ENCODE results near the gene FNDC3B.

FNDC3B gene

DNA sequence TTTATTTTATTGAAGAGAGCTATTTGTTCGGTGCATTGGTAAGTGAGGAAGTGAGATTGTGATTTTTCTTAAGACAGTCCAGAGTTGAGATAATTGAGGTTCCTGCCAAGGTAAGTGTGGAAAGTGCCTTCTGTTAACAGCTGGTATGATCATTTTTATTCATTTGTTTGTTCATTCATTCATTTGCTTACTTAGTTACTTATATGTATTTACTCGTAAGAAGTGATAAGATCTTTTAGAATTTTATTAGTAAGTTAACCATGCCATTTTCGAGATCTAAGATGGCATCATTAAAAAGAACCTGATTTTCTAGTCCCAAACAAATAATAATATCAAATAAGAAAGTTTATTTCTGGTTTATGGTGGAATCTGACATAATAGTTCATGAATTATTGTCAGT, 258.9 kb downstream of the FNDC3B start:
- DNase-seq, result no peak

- no peak for DNase-seq
Measured at GRCh38 chr3:172300187-172300586, 260.8 kb downstream of the FNDC3B start.

GRCh38 chr3:172300862-172301261, 261.5 kb downstream of the FNDC3B start:
- no peak for DNase-seq

DNA sequence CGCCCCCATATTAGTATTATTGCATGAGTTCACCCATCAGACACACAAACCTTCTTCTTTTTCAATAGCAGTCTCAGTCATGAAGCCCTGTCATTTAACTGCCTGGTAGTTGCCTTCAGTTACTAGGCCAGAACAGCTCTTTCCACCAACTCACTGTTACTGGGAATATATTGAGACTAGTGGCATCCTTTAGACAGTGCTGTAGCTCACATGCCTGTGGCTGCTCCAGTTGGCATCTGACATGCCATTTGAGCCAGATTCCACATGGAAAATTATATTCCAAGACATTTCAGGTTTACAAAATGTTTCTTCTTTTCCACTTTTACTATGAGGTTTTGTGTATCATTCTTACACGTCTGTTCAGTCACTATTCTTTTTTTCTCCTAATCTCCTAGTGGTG, 262.8 kb downstream of the FNDC3B start:
- no peak for DNase-seq

- DNase-seq, result no peak
Measured at GRCh38 chr3:172303181-172303580, 263.8 kb downstream of the FNDC3B start.

- DNase-seq, result no peak
Measured at GRCh38 chr3:172303941-172304558, 264.7 kb downstream of the FNDC3B start.

GRCh38 chr3:172305552-172305951, 266.2 kb downstream of the FNDC3B start:
- DNase-seq, result no peak

DNA sequence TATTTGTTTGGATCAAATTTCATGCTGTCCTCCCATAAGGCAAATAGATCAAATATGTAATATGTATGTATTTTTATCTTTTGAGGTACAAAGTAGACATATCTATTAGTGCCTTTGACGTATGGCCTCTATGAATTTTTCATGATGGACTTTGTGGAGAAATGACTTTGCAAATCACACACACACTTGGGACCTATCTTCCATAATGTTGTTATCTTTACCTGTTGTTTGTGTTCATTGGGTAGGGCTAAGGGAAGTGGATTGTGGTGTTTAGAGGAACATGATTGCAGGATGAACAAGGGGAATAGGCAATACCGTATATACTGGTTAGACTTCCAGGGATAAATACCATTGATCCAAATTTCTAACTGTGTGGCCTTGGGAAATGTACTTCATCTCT, 266.6 kb downstream of the FNDC3B start:
- DNase-seq, result no peak

DNA sequence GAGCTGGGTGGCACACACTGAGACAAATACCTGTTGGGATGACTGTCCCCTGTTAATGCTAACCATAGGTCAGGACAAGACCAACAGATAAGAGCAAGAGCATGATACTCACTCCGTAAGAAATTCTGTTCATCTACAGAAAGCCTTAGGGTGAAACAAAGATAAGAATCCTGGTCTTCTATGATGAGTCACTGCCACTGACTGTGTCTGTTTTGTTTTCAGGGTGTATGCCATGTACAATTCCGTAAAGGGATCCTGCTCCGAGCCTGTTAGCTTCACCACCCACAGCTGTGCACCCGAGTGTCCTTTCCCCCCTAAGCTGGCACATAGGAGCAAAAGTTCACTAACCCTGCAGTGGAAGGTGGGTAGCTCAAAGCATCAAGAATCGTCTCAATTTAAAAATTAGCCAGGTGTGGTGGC, 267.8 kb downstream of the FNDC3B start:
- DNase-seq, result peak in 1 of 2 experiments; percentile 56

GRCh38 chr3:172309059-172309458, 269.7 kb downstream of the FNDC3B start:
- no peak for DNase-seq

- DNase-seq, result no peak
Measured at GRCh38 chr3:172309741-172310427, 270.5 kb downstream of the FNDC3B start.

DNA sequence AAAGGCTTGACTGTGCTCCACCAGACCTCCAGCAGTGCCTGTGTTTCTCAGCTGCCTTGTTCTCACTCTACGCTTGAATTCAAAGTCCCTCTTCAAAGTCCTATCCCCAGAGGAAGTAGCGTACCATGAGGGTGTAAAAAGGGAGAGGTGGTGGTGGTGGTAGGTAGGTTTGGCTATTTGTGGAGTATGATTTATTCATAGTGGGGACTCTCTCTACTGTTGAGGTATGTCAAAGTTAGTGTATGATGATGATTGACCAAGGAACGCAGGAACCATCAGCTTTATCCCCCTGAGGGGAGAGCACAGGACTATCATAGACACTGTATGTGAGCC, 271.0 kb downstream of the FNDC3B start:
- no peak for DNase-seq

DNA sequence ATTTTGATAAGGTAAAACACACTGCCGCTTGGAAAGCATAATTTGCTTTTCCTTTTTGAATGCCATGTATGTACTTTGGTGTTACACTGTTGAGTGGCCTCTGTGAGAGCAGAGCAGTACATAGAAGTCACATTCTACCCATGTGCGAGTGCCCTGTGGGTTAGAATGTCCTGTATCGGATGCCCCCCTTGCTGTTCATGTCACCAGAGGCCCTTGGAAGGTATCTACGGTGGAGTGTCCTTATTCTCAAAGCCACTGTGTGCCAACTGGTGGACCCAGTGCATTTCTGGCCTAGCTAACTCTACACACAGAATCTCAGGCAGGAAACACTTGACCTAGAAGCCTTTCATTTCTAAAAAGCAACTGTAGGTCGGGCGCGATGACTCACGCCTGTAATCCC, 271.8 kb downstream of the FNDC3B start:
- no peak for DNase-seq

- no peak for DNase-seq
Measured at GRCh38 chr3:172312001-172312400, 272.6 kb downstream of the FNDC3B start.

DNA sequence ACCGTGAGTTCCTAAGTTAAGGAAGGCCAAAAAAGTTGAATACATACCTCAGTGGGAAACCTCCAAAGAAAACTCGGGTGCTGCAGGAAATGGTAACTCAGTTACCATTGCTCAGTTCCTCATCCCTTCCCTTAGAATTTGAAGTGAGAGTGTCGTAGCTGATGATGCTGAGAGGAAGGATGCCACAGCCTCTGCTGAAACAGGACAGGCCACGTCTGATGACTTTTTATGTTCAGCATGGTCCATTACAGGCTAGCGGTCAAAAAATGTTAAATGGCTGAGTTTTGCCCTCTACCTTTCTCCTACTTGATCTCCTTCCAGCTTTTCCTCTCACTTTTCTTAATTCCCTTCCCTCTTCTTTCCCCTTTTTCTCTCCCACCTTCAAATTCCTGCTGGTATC, 273.3 kb downstream of the FNDC3B start:
- DNase-seq, result no peak

- DNase-seq, result no peak
Measured at GRCh38 chr3:172313671-172314070, 274.3 kb downstream of the FNDC3B start.

DNA sequence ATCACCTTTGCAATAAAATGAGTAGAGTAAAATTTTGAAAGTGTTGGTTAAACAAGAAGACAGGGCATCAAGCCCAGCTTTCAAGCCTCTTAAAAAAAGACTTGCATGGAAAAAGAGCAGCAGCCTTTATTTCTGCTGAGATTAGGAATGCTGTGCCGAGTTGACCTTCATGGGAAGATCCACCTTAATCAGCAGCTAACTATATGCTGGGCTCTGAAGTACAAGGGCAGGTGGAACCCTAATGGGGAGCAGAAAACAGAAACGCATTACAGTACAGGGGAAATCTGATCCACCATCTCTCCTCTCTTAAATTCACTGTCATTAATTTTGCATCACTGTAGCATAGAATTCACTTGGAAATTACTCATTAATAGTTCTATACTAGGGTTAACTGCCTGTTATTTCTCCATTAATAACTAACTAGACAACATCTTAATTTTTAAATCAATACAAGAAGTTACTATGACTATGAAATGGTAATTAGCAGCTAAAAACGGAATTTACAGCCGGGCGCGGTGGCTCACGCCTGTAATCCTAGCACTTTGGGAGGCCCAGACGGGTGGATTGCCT, 275.3 kb downstream of the FNDC3B start:
- no peak for DNase-seq

GRCh38 chr3:172315401-172316091, 276.2 kb downstream of the FNDC3B start:
- DNase-seq, result peak in 1 of 2 experiments; percentile 46

DNA sequence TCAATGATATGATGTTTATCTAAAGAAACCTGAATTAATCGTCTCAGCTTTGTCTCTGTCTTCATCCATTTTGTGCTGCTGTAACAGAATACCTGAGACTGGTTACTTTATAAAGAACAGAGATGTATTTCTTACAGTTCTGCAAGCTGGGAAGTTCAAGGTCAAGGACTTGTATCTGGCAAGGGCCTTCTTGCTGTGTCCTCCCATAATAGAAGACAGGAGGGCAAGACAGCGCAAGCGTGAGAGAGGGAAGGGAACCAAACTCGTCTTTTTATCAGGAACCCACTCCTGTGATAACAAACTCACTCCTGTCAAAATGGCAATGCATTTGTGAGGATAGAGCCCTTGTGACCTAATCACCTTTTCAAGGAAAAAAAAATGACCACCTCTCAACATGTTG, 277.4 kb downstream of the FNDC3B start:
- no peak for DNase-seq

DNA sequence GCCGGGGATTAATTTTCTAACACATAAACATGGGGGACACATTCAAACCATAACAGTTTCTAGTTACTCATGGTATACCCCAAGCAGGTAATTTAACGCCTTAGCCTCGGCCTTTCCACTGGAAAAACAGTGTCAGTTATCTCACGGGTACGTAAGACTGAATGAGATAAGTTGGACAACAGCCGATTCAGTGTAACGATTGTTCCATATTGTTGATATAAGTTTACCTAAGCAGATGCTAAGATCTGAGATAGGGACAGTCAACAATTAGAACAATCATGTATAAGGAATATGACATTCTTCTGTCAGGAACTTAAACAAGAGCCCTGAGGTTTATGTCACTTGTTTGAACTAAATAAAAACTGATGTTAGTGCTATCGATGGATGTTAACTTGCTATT, 278.1 kb downstream of the FNDC3B start:
- no peak for DNase-seq

DNA sequence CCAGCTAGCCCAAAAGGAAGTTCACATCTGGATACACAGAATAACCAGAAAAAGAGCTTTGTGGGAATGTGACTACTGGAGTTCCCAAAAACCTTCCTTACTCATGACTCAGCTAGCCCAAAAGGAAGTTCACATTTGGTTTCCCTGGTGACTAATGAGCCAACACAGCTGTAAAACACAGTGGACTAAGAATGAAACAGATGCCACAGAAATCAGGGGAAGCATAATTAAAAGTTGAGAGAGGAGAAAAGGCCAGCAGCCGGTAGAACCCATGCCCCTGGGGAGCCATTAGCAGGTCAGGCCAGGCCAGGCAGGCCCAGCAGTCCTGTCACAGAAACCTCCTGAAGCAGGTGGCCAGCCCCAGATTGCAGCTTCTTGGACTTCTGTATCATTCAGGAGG, 278.6 kb downstream of the FNDC3B start:
- DNase-seq, result peak; percentile 43 to 93

DNA sequence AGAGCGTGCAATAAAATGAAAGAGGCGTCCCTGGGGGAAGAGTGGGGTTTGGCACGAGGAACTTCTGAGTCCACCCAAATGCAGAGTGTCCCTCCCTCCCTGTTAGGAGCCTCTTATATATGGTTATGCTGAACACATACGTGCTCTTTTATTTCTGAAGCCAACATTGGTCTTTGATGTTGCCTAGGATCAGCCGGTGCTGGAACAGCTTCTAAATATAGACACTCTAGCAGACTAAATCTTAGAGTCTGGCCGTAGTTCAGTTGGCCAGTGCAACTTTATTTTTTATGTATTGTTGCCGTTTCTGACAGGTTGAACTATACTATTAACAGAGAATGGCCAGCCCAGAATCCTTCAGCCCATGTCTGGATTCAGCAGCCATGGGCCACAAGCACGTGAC, 280.2 kb downstream of the FNDC3B start:
- DNase-seq, result no peak

DNA sequence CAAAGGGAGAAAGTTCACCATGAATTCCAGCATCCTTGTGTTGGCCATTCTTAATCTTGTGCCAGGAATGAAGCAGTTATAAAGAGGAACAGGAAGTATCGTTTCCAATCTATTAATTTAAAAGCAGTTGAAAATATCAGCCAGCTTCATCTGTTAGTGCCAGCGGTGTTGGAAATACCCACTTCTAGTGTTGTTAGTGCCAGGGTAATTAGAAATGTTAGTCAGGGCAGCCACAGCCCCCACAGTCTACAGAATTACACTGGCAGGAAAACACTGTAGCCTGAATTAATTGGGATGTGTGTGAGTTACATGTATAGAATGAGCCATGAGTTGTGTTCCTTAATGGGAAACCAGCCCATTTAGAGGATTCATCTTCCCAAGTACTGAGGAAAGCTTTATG, 281.1 kb downstream of the FNDC3B start:
- DNase-seq, result no peak

GRCh38 chr3:172321035-172321434, 281.7 kb downstream of the FNDC3B start:
- no peak for DNase-seq
